GM12874 (cell line): ENCODE measurements around the gene MIA2.

Experiments used
- TF ChIP-seq, protein P1 (sequence below): IDR thresholded peaks from 2 replicates; pipeline ENCODE4 v1.5.1; 2011; ENCODE audit warnings: low read depth, mild to moderate bottlenecking, control low read depth, low read length, moderate library complexity; ENCODE audit not compliant: insufficient read depth

The MIA2 gene

DNA sequence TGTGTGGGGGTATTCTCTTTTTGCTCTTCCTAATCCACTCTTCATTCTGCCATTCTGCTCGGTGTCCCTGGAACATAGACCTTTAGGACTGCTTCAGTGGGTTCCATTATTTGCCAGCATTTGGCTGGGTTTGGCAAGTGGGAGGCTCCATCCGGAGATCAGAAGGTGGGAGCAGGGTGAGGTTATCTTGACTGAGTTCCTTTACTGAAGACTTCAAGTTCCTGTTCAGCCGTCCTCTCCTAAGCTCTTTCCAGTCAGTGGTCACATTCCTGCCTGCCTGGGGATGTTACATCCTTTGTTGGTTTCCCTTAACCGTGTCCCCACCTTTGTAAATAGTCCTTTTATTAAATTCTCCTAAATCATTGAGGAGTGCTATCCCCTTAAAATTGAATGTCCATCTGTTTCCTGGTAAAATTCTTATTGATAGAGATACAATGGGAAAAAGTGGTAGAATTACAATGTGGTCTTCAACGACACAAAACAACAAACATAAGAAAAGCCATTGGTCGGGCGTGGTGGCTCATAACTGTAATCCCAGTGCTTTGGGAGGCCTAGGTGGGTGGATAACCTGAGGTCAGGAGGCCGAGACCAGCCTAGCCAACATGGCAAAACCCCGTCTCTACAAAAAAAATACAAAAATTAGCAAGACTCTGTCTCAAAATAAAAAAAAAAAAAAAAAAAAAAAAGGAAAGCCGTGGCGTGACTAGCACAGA is 5.0 kb upstream of the MIA2 start:
- TF ChIP-seq, protein P1, sequence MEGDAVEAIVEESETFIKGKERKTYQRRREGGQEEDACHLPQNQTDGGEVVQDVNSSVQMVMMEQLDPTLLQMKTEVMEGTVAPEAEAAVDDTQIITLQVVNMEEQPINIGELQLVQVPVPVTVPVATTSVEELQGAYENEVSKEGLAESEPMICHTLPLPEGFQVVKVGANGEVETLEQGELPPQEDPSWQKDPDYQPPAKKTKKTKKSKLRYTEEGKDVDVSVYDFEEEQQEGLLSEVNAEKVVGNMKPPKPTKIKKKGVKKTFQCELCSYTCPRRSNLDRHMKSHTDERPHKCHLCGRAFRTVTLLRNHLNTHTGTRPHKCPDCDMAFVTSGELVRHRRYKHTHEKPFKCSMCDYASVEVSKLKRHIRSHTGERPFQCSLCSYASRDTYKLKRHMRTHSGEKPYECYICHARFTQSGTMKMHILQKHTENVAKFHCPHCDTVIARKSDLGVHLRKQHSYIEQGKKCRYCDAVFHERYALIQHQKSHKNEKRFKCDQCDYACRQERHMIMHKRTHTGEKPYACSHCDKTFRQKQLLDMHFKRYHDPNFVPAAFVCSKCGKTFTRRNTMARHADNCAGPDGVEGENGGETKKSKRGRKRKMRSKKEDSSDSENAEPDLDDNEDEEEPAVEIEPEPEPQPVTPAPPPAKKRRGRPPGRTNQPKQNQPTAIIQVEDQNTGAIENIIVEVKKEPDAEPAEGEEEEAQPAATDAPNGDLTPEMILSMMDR: no peak

DNA sequence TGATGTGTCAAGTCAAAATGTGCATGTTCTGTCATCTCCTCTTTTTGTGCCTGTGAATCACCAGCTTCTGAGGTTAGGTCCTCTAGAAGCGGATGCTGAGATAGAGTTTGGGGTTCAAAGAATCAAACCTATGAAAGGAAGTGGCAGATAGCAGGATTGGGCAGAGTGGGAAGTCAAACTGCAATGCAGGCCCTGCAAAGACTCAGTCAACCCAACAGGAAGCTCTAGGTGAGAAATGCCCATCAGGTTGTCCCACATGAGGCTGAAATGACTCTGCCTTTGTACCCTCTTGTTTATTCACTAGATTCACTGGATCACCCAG is 4.5 kb upstream of the MIA2 start:
- TF ChIP-seq, protein P1: no peak

DNA sequence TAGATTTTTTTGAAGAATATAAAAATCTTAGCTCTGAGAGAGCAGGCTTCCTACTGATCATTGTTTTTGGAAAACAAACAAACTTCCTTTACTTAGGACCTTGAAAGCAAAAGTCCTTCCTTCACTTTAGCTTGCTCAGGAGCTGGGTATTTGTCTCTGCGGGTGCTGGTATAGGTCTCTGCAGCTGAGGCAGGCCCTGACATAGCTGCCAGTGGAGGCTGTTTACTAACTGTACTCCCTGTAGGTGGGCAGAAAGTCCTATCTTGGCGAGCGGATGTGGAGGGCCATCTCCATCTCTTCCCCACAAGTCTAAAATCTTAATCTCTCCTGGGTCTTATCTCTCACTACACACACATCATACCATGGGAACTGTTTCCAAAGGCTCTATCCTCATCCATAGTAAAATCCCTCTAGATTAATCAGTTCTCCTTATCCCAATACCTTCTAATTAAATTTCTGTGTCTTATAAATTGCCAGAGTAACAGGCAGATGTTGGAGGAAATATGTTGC is 4.1 kb upstream of the MIA2 start:
- TF ChIP-seq, protein P1: no peak

DNA sequence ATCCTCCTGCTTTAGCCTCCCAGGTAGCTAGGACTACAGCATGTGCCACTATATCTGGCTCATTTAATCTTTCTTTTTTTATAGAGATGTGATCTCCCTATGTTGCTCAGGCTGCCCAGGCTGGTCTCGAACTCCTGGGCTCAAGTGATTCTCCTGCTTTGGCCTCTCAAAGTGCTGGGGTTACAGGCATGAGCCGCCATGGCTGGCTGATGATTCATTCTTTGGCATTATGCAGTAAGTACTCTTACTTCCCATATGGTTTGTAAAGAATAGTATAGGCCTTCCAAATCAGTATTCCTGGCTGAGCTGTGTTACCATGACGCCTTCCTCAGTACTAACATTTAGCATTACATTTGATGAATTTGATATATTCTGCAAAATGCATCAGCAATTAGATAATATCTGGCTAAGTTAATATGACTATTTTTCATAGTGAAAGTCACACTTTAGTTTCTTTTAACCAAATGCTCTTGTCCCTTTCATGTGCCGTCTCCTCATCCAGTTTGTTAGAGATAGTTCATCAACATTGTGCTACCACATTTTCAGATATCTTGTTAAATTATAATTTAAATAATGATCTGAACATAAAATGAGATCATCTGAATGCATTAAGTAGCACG is 3.2 kb upstream of the MIA2 start:
- TF ChIP-seq, protein P1: no peak

DNA sequence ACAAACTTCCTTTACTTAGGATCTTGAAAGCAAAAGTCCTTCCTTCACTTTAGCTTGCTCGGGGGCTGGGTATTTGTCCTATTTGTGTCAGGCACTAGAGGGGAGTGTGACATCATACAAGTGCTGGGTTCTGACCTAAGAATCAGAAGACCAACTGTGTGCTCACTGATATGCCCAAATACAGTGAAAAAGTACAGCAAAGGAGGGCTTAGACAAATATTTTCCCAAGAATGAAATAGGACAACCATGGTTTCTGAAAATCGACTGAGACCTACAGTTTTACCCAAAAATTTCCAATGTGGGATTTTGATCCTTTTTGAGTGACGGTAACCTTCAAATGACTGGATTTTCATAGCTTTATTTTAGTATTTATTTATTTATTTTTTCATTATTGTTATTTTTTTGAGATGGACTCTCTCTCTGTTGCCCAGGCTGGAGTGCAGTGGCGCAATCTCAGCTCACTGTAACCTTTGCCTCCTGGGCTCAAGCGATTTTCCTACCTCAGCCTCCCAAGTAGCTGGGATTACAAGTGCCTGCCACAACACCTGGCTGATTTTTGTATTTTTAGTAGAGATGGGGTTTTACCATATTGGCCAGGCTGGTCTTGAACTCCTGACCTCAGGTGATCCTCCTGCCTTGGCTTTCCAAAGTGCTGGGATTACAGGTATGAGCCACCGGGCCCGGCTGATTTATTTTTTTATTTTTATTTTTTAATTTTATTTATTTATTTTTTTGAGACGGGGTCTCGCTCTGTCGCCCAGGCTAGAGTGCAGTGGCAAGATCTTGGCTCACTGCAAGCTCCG is 1.8 kb upstream of the MIA2 start:
- TF ChIP-seq, protein P1: peak; percentile 32; the same call in 1 of the 2 replicates

DNA sequence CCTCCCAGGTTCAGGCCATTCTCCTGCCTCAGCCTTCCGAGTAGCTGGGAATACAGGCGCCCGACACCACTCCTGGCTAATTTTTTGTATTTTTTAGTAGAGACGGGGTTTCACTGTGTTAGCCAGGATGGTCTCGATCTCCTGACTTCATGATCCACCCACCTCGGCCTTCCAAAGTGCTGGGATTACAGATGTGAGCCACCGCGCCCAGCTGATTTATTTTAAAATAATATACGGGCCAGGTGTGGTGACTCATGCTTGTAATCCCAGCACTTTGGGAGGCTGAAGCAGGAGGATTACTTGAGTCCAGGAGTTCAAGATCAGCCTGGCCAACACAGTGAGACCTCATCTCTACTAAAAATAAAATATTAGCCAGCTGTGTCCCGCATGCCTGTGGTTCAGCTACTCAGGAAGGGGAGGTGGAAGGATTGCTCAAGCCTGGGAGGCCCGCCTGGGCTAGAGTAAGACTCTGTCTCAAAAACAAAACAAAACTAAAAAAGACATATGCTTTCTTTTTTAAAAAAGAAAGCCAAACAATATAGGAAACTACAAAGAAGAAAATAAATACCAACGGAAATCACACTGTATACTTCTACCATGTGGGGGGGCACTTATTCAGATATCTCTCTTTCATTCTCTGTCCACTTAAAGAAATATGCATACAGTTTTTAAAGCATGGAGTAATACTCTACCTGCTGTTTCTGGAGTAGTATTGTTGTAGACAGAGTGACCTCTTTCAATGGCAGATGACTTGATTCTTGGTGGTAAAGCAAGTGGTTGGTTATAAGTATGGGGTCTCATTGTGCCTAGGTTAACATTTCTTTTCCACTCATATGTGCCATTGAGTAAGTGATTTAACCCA is 930 bp upstream of the MIA2 start:
- TF ChIP-seq, protein P1: no peak

DNA sequence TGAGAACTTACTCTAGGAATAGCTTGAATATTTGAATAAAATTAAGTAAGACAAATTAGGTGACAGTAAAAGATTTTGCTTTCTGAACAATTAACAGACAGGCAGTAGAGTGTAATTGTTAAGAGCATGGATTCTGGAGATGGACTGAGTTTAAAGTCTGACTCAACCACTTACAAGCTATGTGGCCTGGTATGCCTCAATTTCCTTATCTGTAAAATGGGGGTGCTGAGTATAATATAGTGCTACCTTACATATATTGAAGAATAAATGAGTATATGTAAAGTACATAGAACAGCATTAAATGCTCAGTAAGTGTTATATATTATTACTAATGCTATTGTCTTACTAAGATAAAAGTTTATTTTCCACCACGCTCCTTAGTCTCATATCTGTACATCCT is 7.1 kb downstream of the MIA2 start:
- TF ChIP-seq, protein P1: no peak
